Lung (tissue), 12 donors: Measurements from ENCODE around the gene SDK2. TPM values are rescaled to one million over a fixed set of nuclear protein-coding genes. Genes with fewer than 3 reads are reported as not detected.

Source experiments
- ATAC-seq: fragments of 200-7000 bp; cut with Tn5 transposase; one replicate; pipeline ENCODE4 v1.9.1; 2020; ENCODE audit warnings: moderate number of reproducible peaks; ENCODE audit not compliant: insufficient read depth, low FRiP score
- DNase-seq, 3 donors: peaks; one replicate each; pipeline ENCODE4 v3.0.0-alpha.2; 2013 to 2017
- H3K27ac ChIP-seq, 2 donors: one replicate each; pipeline ENCODE4 v1.5.1; 2013; ENCODE audit warnings: mild to moderate bottlenecking in 2 of 2, moderate library complexity in 2 of 2, control low read depth in 1 of 2, inconsistent platforms in 1 of 2, low read depth in 1 of 2, low read length in 1 of 2
- H3K27me3 ChIP-seq, 3 donors: one replicate each; pipeline ENCODE4 v1.5.1; 2013; ENCODE audit warnings: low read length in 2 of 3; ENCODE audit not compliant: control insufficient read depth in 3 of 3, insufficient read depth in 3 of 3
- H3K36me3 ChIP-seq, 4 donors: one replicate each; pipeline ENCODE4 v1.5.1; 2013; ENCODE audit warnings: low read length in 4 of 4, mild to moderate bottlenecking in 1 of 4, moderate library complexity in 1 of 4; ENCODE audit not compliant: control insufficient read depth in 4 of 4, insufficient read depth in 4 of 4
- H3K4me1 ChIP-seq, 5 donors: one replicate each; pipeline ENCODE4 v1.5.1; 2013; ENCODE audit warnings: low read length in 5 of 5, mild to moderate bottlenecking in 2 of 5, moderate library complexity in 1 of 5; ENCODE audit not compliant: control insufficient read depth in 5 of 5, insufficient read depth in 5 of 5
- H3K4me3 ChIP-seq: one replicate; pipeline ENCODE4 v1.5.1; 2013; ENCODE audit warnings: mild to moderate bottlenecking, control low read depth, moderate library complexity
- H3K9ac ChIP-seq, 2 donors: one replicate each; pipeline ENCODE4 v1.5.1; 2013; ENCODE audit warnings: low read length in 2 of 2, control low read depth in 1 of 2; ENCODE audit not compliant: insufficient read depth in 1 of 2
- H3K9me3 ChIP-seq, 4 donors: one replicate each; pipeline ENCODE4 v1.5.1; 2013; ENCODE audit warnings: low read length in 3 of 4, mild to moderate bottlenecking in 1 of 4, moderate library complexity in 1 of 4; ENCODE audit not compliant: control insufficient read depth in 4 of 4, insufficient read depth in 3 of 4
- CTCF ChIP-seq: IDR thresholded peaks from 2 replicates; pipeline ENCODE4 v1.5.1; 2012; ENCODE audit warnings: mild to moderate bottlenecking; ENCODE audit errors: control extremely low read depth, extremely low read depth
- WGBS, 2 donors: extraction: QIAGEN DNeasy Blood & Tissue Kit; methylation state at CpG; one replicate each; pipeline ENCODE4 v1.1.7; 2013; 5-methylcytosine and 5-hydroxymethylcytosine counted together
- polyA plus RNA-seq, 2 donors: library from polyadenylated mRNA; stranded (reverse); fragments of 200-250 nt; gene quantifications; one replicate each; pipeline ENCODE4 v1.2.1, GENCODE V29; 2013
- total RNA-seq, 2 donors: library from RNA; depleted of rRNA in 1 of 2; stranded (reverse); fragments of >200 nt in 1 of 2; gene quantifications; one replicate each; pipeline ENCODE4 v1.2.1, GENCODE V29; 2014 to 2021
- donor health status: control.
- donor health status: control.
- donor health status: Bipolar disorder and iron deficiency.
- donor health status: healthy.
- donor health status: DM: yes; HTN: yes; CAD: no.

SDK2 gene
- total and polyA plus RNA-seq, 4 donors, result 0.91 to 41.7 (median 4.3) TPM

GRCh38 chr17:73482894-73483293 lies 161.4 kb downstream of the SDK2 start:
- Histone ChIP-seq H3K4me1 (no peaks in the 10 kb centered on the region), H3K36me3 (peaks cover 0 to 3% (median 0%) of the 10 kb centered on the region in 4 donors), H3K9me3 (peaks cover 0 to 12% (median 2%) of the 10 kb centered on the region in 4 donors), H3K9ac (no peak overlapping the region), H3K27me3 (no peaks in the 10 kb centered on the region), H3K4me3 (no peak overlapping the region), H3K27ac (no peak overlapping the region)
- DNase-seq, result no peak
- TF ChIP-seq CTCF, result no peak
- no peak for ATAC-seq
- WGBS, 2 donors, result 83 to 86% methylated on average over 10 of the region's 10 CpGs

GRCh38 chr17:73482251-73482716 lies 162.0 kb downstream of the SDK2 start:
- Histone ChIP-seq H3K27ac (no peak overlapping the region), H3K4me3 (no peak overlapping the region), H3K9me3 (peaks cover 0 to 12% (median 2%) of the 10 kb centered on the region in 4 donors), H3K4me1 (peaks cover 0 to under 1% (median 0%) of the 10 kb centered on the region in 5 donors), H3K36me3 (peaks cover 0 to 3% (median 0%) of the 10 kb centered on the region in 4 donors), H3K27me3 (no peaks in the 10 kb centered on the region), H3K9ac (no peak overlapping the region)
- DNase-seq (no peak), ATAC-seq (no peak)
- TF ChIP-seq CTCF, result no peak
- whole genome bisulfite sequencing, 2 donors, result 34 to 66% methylated on average over 16 of the region's 16 CpGs

GRCh38 chr17:73481676-73482075 lies 162.6 kb downstream of the SDK2 start:
- H3K9me3 ChIP-seq, result peaks cover 0 to 12% (median 2%) of the 10 kb centered on the region in 4 donors
- no peak overlapping the region for H3K27ac ChIP-seq
- 45 to 65% methylated on average over 12 of the region's 12 CpGs for WGBS, 2 donors
- no peak overlapping the region for H3K4me3 ChIP-seq
- peaks cover 0 to 3% (median 0%) of the 10 kb centered on the region in 4 donors for H3K36me3 ChIP-seq
- H3K27me3 ChIP-seq, result peaks cover 0 to 2% (median 0%) of the 10 kb centered on the region in 3 donors
- ATAC-seq (no peak), DNase-seq (no peak)
- H3K9ac ChIP-seq, result no peak overlapping the region
- TF ChIP-seq CTCF, result no peak
- H3K4me1 ChIP-seq, result peaks cover 0 to 7% (median 0%) of the 10 kb centered on the region in 5 donors

GRCh38 chr17:73480740-73481139 lies 163.5 kb downstream of the SDK2 start:
- Histone ChIP-seq H3K27ac (peak overlapping the region in 1 of 2 donors; percentile 54), H3K4me3 (no peak overlapping the region), H3K36me3 (peaks cover 0 to 2% (median 0%) of the 10 kb centered on the region in 4 donors), H3K4me1 (peaks cover 0 to 7% (median 0%) of the 10 kb centered on the region in 5 donors), H3K9me3 (peaks cover 0 to 9% (median 2%) of the 10 kb centered on the region in 4 donors), H3K9ac (no peak overlapping the region), H3K27me3 (peaks cover 0 to 2% (median 0%) of the 10 kb centered on the region in 3 donors)
- 43 to 51% methylated on average over 4 of the region's 4 CpGs for WGBS, 2 donors
- no peak for TF ChIP-seq CTCF
- DNase-seq (no peak), ATAC-seq (no peak)
